ES-I3 (cell line): Measurements from ENCODE around the gene ATP7A.
"Not testable (repeated sequence)": the region's sequence is repeated elsewhere in the genome, so short reads cannot be mapped to it uniquely, and the experiment has no call there.

Experiments used
- H3K36me3 ChIP-seq: 2 replicates; pipeline ENCODE4 v1.6.1; 2013; ENCODE audit warnings: mild to moderate bottlenecking, low read length, control low read depth, moderate library complexity; ENCODE audit not compliant: insufficient read depth
- H3K4me1 ChIP-seq: 2 replicates; pipeline ENCODE4 v1.6.1; 2013; ENCODE audit warnings: mild to moderate bottlenecking, control low read depth, low read length; ENCODE audit not compliant: insufficient read depth
- H3K9ac ChIP-seq: 2 replicates; pipeline ENCODE4 v1.6.1; 2013; ENCODE audit warnings: low read depth, mild to moderate bottlenecking, low read length, moderate library complexity
- H3K9me3 ChIP-seq: 2 replicates; pipeline ENCODE4 v1.6.1; 2013; ENCODE audit warnings: mild to moderate bottlenecking, low read length, moderate library complexity; ENCODE audit not compliant: control insufficient read depth, insufficient read depth

Gene ATP7A

DNA sequence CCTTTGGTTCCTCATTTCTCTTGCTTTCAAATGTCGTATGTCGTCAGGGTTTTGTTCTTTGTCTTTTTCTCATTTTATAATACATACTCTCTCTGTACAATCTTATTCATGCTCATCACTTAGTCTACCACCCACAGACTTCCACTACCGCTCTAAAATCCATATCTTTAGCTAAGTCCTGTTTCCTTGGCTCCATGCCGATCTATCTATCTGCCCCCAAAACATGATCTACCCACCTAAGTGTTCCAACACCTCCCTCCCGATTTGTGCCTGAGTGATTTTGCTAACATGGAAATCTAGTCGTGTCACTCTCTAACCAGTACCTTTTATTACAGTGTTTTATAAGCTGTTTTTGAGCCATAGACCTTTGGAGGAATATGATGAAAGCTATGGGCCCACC lies 124.6 kb downstream of the ATP7A start:
- H3K9ac ChIP-seq, result no peak overlapping the region
- no peaks in the 10 kb centered on the region for H3K9me3 ChIP-seq
- no peaks in the 10 kb centered on the region for H3K4me1 ChIP-seq
- H3K36me3 ChIP-seq, result no peaks in the 10 kb centered on the region

DNA sequence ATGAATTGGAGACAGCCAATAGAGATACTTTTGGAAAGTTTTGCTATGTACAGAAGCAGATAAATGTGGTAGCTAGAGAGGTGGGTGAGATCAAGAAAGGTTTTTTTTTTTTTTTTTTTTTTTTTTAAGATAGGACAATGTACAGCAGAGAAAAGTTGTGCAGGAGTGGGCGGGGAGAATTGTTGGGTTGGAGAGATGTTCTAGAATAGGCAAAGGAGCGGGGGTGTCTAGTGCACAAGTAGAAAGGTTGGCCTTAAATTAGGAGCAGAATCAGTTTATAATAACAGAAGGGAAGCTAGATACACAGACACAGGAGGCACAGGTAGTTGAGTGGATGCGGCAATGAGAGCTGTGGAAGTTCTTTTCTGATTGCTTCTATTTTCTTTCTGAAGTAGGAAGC lies 127.4 kb downstream of the ATP7A start:
- Histone ChIP-seq H3K9ac (no peak overlapping the region), H3K36me3 (no peaks in the 10 kb centered on the region), H3K4me1 (no peaks in the 10 kb centered on the region), H3K9me3 (no peaks in the 10 kb centered on the region)

DNA sequence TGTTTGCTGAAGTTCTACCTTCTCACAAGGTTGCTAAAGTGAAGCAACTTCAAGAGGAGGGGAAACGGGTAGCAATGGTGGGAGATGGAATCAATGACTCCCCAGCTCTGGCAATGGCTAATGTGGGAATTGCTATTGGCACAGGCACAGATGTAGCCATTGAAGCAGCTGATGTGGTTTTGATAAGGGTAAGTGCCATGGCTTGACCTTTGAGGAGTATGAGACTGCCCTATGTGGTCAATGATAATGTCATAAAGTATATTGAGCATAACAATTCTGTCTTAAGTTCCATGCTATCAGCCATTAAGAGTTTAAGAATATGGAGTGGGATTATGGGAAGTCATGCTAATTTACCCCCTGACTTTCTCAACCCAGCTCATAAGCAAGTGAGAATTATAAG lies 132.1 kb downstream of the ATP7A start:
- H3K9ac ChIP-seq, result no peak overlapping the region
- H3K36me3 ChIP-seq, result no peaks in the 10 kb centered on the region
- H3K4me1 ChIP-seq, result peaks cover 8% of the 10 kb centered on the region
- H3K9me3 ChIP-seq, result no peaks in the 10 kb centered on the region

DNA sequence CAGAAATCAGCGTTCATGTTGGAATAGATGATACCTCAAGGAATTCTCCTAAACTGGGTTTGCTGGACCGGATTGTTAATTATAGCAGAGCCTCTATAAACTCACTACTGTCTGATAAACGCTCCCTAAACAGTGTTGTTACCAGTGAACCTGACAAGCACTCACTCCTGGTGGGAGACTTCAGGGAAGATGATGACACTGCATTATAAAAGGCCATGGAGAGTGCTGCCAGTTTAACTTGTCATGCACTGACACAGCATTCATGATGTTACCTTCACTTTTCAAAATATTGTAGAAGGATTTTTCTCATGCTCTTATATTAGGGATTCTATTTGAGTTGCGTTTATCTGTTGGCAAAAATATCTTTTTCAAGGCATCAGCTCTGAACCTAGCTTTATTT lies 135.9 kb downstream of the ATP7A start:
- Histone ChIP-seq H3K4me1 (peaks cover 20% of the 10 kb centered on the region), H3K9ac (no peak overlapping the region), H3K36me3 (no peaks in the 10 kb centered on the region), H3K9me3 (no peaks in the 10 kb centered on the region)

DNA sequence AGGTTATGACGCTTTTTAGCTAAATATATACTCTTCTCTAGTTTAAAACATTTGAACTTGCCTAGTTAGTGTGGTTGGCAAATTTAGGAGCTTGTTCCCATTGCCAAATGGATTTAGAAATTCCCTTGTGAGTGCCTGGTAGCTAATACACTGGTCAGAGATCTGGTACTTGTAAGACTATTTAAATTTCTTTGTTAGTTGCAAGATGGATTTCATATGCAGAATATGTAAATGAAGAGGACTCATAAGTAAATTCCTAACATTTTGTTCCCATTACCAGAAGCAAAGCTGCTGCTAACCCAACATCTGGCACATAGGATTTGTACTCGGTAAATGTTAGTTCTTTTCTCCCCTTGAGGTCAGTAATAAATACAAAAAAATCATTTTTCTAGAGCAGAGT lies 137.6 kb downstream of the ATP7A start:
- H3K9ac ChIP-seq, result no peak overlapping the region
- peaks cover 3% of the 10 kb centered on the region; the same call in 1 of the 2 replicates for H3K9me3 ChIP-seq
- peaks cover 20% of the 10 kb centered on the region for H3K4me1 ChIP-seq
- H3K36me3 ChIP-seq, result no peaks in the 10 kb centered on the region

DNA sequence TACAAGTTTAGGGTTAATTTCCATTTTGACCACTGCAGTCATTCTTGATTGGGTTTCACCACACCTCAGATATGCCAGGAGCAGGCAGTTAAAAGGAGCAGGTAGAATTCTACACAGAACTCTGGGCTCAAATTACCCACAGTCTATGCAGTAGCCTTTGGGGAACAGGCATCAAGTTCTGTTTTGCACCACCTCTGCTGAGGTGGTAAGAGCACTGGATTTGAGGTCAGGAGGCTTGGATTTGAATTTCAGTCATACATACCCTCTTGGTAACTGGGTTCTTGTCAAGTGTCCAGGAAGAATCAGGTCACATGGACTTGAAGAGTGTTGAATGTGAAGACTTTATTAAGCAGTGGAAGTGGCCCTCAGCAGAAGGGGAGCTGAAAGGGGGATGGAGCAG lies 153.2 kb downstream of the ATP7A start:
- Histone ChIP-seq H3K36me3 (no peaks in the 10 kb centered on the region), H3K4me1 (no peaks in the 10 kb centered on the region; the same call in 1 of the 2 replicates), H3K9me3 (peaks cover 9% of the 10 kb centered on the region), H3K9ac (no peak overlapping the region)

DNA sequence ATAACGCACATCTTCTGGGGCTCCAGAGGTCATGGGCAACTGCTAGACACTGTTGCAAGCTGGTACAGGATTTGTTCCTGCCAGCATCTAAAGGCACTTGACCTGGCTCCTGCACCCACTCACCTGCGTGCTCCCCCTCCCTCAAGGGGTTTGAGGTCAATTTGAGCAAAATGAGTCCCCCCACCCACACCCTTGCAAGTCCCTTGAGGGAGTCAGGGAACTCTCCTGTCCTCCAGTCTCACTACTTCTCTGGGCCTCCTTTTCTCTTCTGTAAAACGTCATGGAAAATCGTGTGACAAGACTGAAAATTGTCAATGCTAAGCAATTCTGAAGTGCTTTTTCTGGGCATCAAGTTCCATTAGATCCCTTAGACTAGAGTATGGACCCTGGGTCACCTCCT lies 153.7 kb downstream of the ATP7A start:
- H3K9ac ChIP-seq, result no peak overlapping the region

DNA sequence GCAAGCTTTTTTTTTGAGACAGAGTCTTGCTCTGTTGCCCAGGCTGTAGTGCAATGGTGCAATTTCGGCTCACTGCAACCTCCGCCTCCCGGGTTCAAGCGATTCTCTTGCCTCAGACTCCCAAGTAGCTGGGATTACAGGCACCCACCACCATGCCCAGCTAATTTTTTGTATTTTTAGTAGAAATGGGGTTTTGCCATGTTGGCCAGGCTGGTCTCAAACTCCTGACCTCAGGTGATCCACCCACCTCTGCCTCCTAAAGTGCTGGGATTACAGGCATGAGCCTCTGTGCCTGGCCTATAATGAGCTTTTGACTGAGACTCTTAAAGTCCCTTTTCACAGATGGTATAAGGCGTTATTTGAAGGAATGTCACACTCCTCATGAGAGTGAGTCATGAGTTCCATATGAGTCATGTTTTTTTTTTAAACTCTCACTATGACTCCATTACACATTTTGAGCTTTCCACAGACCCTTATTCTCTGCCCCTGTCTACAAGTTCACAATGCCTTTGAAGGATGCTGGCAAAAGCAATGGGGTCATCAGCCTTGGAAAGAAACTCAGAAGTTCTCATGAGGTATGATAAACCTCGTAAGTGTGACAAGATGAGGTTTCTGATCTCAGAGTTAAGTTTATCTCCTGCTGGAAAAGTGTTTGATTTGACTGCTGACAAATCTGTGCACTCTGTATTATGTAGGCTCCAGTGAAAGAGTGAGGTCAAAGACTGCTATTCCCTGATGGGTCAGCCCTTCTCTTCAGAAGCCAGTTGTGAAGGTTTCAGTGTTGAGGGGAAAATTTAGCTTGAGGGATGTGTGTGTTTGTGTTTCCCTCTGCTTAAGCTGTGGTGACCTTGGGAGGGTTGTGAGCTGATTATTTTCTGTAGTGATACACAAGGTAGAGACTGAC lies 154.5 kb downstream of the ATP7A start:
- H3K9ac ChIP-seq, H3K4me1 ChIP-seq, H3K36me3 ChIP-seq: not testable (repeated sequence)
- H3K9me3 ChIP-seq, result peaks cover 13% of the 10 kb centered on the region

More for the DNA sequence above, 153.7 kb downstream of the ATP7A start:
- Histone ChIP-seq H3K4me1 (no peaks in the 10 kb centered on the region; the same call in 1 of the 2 replicates), H3K36me3 (no peaks in the 10 kb centered on the region), H3K9me3 (peaks cover 11% of the 10 kb centered on the region)

DNA sequence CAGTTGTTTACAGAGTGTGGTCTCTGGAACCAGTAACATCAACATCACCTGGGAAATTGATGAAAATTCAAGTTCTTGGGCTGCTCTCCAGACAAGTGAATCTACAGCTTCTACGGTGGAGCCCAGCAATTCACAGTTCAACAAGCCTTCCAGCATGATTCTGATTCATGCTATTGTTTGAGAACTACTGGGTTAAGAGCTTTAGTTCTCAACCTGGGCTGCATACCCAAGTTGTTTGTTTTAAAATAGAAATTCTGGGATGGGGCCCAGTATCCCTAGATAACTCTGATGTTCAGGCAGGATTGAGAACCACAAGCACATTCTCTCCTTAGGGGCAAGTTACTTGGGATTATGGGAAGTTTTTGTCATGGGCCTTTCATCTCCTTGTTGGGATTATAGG lies 155.6 kb downstream of the ATP7A start:
- no peak overlapping the region for H3K9ac ChIP-seq
- H3K4me1 ChIP-seq, result no peaks in the 10 kb centered on the region; the same call in 1 of the 2 replicates
- peaks cover 13% of the 10 kb centered on the region for H3K9me3 ChIP-seq
- no peaks in the 10 kb centered on the region for H3K36me3 ChIP-seq

DNA sequence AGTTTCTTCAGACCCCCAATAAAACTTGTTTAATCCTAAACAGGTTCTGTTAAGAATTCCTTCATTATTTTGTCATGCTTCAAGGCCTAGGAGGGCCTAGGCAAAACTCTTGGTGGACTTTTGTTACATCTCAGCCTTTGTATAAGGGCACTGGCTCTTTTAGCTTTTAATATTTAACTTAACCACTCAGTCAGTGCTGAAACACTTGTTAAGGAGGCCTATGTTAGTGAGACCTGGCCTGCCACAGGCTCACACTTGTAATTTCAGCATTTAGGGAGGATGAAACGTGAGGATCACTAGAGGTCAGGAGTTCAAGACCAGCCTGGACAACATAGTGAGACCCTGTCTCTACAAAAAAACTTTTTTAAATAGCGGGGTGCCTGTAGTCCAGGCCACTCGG lies 160.8 kb downstream of the ATP7A start:
- peaks cover 14% of the 10 kb centered on the region for H3K9me3 ChIP-seq

DNA sequence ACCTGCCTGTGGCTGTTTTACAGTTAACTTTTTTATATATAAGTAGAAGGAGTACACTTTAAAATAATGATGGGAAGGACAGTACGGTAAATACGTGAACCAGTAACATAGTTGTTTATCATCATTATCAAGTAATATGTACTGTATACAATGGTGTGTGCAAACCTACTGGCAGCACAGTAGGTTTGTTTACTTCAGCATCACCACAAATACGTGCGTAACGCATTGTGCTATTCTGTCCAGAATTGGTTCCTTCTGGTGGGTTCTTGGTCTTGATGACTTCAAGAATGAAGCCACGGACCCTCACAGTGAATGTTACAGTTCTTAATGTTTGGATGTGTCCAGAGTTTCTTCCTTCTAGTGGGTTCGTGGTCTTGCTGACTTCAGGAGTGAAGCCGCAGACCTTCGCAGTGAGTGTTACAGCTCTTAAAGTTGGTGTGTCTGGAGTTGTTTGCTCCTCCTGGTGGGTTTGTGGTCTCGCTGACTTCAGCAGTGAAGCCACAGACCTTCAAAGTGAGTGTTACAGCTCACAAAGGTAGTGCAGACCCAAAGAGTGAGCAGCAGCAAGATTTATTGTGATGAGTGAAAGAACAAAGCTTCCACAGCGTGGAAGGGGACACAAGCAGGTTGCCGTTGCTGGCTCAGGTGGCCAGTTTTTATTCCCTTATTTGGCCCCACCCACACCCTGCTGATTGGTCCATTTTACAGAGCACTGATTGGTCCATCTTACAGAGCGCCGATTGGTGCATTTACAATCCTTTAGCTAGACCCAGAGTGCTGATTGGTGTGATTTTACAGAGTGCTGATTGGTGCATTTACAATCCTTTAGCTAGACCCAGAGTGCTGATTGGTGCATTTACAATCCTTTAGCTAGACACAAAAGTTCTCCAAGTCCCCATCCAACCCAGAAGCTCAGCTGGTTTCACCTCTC lies 162.9 kb downstream of the ATP7A start:
- peaks cover 13% of the 10 kb centered on the region for H3K9me3 ChIP-seq
- not testable (repeated sequence) for H3K9ac ChIP-seq, H3K4me1 ChIP-seq, H3K36me3 ChIP-seq

More for the DNA sequence above, 160.8 kb downstream of the ATP7A start:
- H3K36me3 ChIP-seq, result no peaks in the 10 kb centered on the region
- no peak overlapping the region for H3K9ac ChIP-seq
- H3K4me1 ChIP-seq, result no peaks in the 10 kb centered on the region

DNA sequence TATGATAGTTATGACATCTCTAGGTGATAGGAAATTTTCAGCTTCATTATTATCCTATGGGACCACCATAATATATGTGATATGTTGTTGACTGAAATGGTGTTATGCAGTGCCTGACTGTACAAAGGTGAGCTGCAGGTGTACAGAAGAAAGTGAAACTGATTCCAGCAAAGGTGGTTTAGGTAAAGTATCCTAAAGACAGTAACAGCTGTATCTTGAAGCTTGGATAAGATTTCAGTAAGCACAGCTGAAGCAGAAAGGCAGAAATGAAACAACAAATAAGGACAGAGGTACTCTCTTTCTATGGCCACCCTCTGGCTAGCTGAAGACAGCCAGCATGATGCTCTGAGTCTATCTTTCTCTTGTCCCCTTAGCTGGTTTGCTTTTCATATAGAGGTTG lies 163.6 kb downstream of the ATP7A start:
- H3K9me3 ChIP-seq, result peaks cover 6% of the 10 kb centered on the region
- no peak overlapping the region for H3K9ac ChIP-seq
- H3K36me3 ChIP-seq, result no peaks in the 10 kb centered on the region
- H3K4me1 ChIP-seq, result no peaks in the 10 kb centered on the region

DNA sequence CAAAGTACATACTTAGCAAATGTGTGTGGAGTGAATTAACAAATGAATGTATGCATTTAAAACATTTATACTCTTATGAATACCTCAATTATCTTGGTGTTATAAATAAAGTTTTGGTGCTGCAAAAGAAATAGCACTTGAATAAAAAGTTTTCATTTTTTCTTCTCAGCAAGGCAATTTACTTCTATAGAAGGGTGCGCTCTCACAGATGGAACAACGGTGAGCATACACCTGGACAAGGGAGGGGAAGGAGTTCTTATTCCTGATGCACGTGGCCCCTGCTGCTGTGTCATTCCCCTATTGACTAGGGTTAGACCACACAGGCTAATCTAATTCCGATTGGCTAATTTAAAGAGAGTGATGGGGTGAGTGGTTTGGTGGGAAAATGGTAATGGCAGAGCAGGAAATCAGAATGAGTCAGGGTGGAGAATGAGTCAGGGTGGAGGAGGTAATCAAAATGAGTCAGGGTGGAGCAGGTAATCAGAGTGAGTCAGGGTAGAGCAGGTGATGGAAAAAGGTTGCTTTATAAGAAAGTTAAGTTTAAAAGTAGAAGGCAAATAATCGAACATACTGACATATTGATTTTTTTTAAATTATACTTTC lies 165.4 kb downstream of the ATP7A start:
- H3K9ac ChIP-seq, result no peak overlapping the region
- H3K36me3 ChIP-seq, result no peaks in the 10 kb centered on the region
- H3K4me1 ChIP-seq, result no peaks in the 10 kb centered on the region
- peaks cover 4% of the 10 kb centered on the region; the same call in 1 of the 2 replicates for H3K9me3 ChIP-seq

DNA sequence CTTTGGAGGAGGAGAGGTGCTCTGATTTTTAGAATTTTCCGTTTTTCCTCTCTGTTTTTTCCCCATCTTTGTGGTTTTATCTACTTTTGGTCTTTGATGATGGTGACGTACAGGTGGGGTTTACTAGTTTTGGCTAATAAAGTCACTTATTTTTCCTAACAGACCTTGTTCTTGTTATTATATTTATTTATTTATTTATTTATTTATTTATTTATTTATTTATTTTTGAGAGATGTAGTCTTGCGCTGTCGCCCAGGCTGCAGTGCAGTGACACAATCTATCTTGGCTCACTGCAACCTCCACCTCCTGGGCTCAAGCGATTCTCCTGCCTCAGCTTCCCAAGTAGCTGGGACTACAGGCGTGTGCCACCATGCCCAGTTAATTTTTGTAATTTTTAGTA lies 170.9 kb downstream of the ATP7A start:
- not testable (repeated sequence) for H3K9me3 ChIP-seq, H3K4me1 ChIP-seq, H3K36me3 ChIP-seq, H3K9ac ChIP-seq
